NOMO-1 treated with dmso at 0.1 percent for 144 hours (cell line): ENCODE data around the gene FCRL2.

Source experiments
- DNase-seq: peaks from one replicate; lab custom pipeline; 2025; ENCODE audit not compliant: unreplicated experiment; lab: John Stamatoyannopoulos, UW

FCRL2 gene

GRCh38 chr1:157776971-157777391, at the start of gene FCRL2:
Gene FCRL2 (minus strand): TSS chr1:157777132. CDS start chr1:157777073, 59 bp downstream.
- peak; percentile 72 for DNase-seq

DNA sequence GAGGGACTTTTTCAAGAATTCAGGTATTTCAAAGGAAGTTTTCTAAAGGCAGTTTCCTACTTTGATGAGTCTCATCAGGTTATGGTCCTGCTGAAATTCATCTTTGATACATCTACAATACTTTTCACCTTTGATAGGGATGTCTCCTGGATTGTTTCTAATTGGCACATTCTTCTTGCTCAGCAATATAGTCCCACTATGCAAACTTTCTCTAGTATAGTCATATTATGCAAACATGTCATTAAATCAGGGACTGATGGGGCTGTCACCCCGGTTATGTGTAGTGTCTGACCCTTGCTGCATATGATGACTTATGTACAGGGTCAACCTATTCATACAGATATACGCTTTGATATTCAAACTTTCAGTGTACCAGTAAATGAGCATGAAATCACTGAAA, 43.4 kb upstream of the FCRL2 start:
- DNase-seq: no peak

GRCh38 chr1:157819896-157820295, 43.0 kb upstream of the FCRL2 start, which contains the start of gene FCRL1:
Gene FCRL1 (minus strand): TSS chr1:157820120. CDS start chr1:157820037, 83 bp downstream.
- DNase-seq: peak; percentile 60

- DNase-seq: no peak
These were observed 42.3 kb upstream of the FCRL2 start for GRCh38 chr1:157819215-157819614.

DNA sequence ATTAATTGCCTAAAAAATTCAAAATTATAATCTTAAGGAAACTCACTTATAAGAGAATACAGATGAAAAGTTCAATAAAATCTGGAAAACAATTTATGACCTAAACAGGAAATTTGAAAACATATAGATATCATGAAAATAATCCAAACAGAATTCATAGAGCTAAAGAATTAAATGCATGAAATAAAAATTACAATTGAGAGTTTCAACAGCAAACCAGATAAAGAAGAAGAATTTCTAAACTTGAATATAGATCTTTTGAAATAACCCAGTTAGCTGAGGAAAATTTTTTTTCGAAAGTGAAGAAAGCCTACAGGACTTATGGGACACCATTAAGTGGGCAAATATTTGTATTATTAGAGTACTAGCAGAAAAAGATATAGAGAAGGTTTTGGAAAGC, 36.3 kb upstream of the FCRL2 start:
- no peak for DNase-seq

GRCh38 chr1:157806431-157807149, 29.7 kb upstream of the FCRL2 start:
- DNase-seq: no peak

GRCh38 chr1:157803851-157804250, 26.9 kb upstream of the FCRL2 start:
- DNase-seq: no peak

- DNase-seq: no peak
These were observed 23.1 kb upstream of the FCRL2 start for GRCh38 chr1:157799996-157800395.

- DNase-seq: no peak
These were observed 21.3 kb upstream of the FCRL2 start for GRCh38 chr1:157798211-157798610.

GRCh38 chr1:157785248-157785647, 8.3 kb upstream of the FCRL2 start:
- DNase-seq: no peak

DNA sequence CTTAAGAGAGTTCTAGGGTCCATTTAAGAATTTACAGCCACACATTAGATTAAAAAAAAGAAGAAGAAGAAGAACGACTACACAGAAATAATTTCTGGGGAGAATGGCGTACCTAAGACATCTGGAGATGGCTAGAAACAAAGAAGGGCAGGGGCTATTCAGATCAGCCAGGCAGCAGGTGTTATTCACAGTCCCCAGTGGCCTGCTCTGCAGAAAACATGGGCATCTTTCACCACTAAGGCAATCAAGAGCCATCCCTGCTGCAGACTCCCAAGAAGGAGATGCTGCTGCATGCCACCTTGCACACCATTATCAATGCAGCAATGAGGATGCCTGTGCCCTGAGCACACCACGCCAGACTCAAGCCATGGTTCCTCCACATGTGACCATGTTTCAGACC, 7.9 kb upstream of the FCRL2 start:
- no peak for DNase-seq

DNA sequence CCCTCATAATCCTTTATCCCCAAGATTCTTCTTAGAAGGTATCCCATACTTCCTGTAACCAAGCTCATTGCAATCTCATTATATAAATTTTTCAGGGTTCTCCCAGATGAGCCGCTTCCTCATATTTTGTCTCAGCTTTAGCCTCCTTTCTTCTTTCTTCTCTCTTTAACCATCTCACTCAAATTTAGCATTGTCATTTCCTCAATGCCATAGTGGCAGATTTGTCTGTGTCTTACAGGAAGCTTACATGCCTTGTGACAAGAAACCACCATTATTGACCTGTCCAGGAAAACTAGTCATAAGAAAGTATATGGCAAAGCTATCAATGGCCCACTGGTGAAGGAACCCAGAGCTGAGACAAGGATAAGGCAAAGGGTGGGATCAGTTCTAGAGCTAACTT, 6.0 kb upstream of the FCRL2 start:
- peak; percentile 31 for DNase-seq

- DNase-seq: no peak
These were observed 4.1 kb upstream of the FCRL2 start for GRCh38 chr1:157781048-157781447.

DNA sequence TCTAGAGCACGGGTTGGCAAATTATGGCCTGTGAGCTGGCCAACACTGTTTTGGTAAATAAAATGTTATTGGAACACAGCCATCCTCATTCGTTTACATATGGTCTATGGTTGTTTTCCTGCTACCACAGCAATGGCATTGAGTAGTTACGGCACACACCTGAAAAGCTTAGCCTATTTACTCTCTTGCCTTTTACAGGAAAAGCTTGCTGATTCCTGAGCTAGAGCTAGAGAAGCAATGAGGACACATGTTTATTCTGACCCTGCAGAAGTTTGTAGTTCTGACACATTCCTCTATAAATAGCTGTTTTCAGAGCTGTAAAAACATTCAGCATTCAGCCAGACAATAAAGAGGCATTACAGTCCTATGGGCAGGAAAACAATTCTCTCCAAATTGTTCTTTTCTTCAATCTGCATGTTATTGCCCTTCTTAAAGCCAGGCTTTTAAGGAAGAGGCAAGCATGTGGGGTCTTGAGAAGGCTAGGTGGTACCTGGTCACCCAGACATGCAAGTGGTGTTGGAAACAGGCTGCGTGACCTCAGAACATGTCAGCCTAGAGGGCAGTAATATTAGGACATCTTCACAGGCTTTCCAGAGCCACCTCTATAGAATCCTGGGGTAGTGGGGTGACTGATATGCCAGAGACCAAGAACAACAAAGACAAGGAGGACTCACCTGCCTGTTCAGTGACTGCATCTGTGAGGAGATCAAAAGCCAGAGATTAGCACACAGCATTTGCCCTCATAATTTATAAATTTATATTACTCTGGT, 1.6 kb downstream of the FCRL2 start:
- no peak for DNase-seq

DNA sequence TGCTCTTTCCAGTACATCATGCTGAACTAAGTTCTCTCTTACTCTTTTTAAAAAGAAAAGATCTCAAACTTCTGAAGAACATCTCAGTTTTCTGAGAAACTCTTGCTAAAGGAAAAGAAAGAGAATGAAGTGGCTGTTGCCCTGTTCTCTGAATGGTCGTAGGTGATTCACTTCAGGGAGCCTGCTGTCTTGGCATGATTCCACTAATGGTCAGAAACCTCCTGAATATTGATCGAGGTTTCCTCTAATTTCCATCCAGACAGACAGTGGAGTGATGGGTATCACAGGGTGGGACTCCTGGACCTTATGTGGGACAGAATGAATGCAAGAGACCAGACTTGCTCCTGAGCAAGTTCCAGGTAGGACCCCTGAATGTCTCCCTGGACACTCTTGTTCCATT, 2.5 kb downstream of the FCRL2 start:
- DNase-seq: no peak

DNA sequence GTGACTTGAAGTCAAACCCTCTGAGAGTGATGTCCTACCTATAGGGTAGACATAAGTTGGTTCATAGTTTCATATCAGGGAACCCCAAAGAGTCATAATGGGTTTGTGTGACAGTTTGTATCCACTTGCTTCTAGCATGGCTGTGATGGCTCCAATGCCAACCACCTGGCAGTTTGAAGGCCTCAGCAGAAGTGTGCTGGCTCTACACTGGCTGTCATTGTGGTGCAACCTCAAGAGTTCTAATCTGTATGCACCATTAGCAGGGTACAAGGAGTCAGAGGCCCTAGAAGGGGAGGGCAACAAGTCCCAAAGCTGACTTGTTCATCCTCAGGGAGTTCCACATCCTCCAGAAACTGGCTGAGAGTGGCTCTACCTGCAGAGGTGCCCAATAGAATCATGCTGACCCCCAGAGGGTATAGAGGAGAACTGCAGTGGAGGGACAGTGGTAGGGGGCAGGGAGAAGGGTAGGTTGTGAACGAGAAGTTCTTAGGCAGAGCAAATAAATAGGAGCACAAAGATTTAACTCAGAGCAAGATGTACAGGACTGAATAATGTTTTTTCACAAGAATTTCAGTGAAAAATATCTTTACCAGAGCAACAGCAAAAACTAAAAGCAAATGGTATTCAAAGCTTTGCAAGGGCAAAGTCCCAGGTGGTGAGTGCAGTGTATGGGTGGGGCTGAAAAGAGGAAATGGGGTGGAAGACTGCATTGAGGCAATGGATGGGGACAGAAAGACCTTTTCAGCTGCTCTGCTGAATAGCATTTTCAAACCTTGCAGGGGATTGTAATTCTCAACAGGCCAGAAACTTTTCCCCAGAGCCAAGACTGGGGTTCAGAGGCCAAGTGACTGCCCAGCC, 3.2 kb downstream of the FCRL2 start:
- DNase-seq: peak; percentile 65

GRCh38 chr1:157771661-157772425, 5.1 kb downstream of the FCRL2 start:
- DNase-seq: peak; percentile 40

GRCh38 chr1:157770442-157771043, 6.4 kb downstream of the FCRL2 start:
- no peak for DNase-seq

DNA sequence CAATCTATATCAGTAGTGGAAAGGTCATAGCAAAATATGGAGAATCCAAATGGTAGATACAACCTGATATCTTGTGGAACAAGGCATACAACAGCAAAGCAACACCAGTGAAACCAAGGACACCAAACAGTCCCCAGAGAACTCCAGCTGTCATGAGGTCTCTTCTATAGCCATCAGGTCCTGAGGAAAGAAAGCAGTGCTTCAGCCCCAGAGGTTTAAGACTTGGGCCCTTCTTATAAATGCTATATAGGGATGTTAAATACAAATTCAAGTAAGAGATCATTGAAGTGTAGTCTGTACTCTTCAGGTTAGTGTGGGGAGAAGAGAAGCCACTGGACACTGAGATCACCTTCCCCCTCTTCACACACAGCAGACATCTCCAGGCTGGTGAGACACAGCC, 10.1 kb downstream of the FCRL2 start:
- no peak for DNase-seq

GRCh38 chr1:157758018-157758417, 18.9 kb downstream of the FCRL2 start:
- DNase-seq: no peak
